K562 (cell line): ENCODE measurements around the gene CDC20. TPM values are rescaled to one million over a fixed set of nuclear protein-coding genes. Genes with fewer than 3 reads are reported as not detected.

Experiments used
- BACH1 ChIP-seq: fragments of 200-800 bp; sonication (Bioruptor generic); IDR thresholded peaks from 2 replicates; pipeline ENCODE4 v1.6.1; 2016; ENCODE audit warnings: missing genetic modification characterization, missing compliant biosample characterization
- CREB1 ChIP-seq, 2 experiments: sonication (generic) in 1 of 2; formaldehyde crosslinking in 1 of 2; IDR thresholded peaks; 2 replicates each; pipeline versions ENCODE4 v1.6.1 to v1.8.0; 2012 to 2022; ENCODE audit warnings: inconsistent platforms in 1 of 2, mild to moderate bottlenecking in 1 of 2, missing genetic modification reagents in 1 of 2, moderate library complexity in 1 of 2
- CREM ChIP-seq: IDR thresholded peaks from 2 replicates; pipeline ENCODE4 v1.6.1; 2014; ENCODE audit warnings: antibody characterized with exemption, low read depth
- DACH1 ChIP-seq: fragments of 450-650 bp; IDR thresholded peaks from 2 replicates; pipeline ENCODE4 v1.6.1; 2018; ENCODE audit not compliant: partially characterized antibody
- DPF2 ChIP-seq: fragments of 450-650 bp; IDR thresholded peaks from 2 replicates; pipeline ENCODE4 v1.6.1; 2016
- E2F4 ChIP-seq: sonication (generic); formaldehyde crosslinking; IDR thresholded peaks from 2 replicates; pipeline ENCODE4 v1.8.0; 2022; ENCODE audit warnings: mild to moderate bottlenecking, low read depth, missing genetic modification reagents
- MCM2 ChIP-seq: fragments of 450-650 bp; IDR thresholded peaks from 2 replicates; pipeline ENCODE4 v1.6.1; 2017; ENCODE audit warnings: low read depth, mild to moderate bottlenecking
- PHF8 ChIP-seq: fragments of 200-600 bp; sonication (generic); IDR thresholded peaks from 2 replicates; pipeline ENCODE4 v1.6.1; 2012; ENCODE audit warnings: mixed run types, mild to moderate bottlenecking, inconsistent platforms, low read length, moderate library complexity, borderline replicate concordance
- RB1 ChIP-seq: fragments of 450-650 bp; IDR thresholded peaks from 2 replicates; pipeline ENCODE4 v1.6.1; 2017; ENCODE audit warnings: low read depth, mild to moderate bottlenecking
- RCOR1 ChIP-seq, 2 experiments: IDR thresholded peaks; 2 replicates each; pipeline ENCODE4 v1.6.1; 2012; ENCODE audit warnings: low read depth in 2 of 2, low read length in 2 of 2, borderline replicate concordance in 1 of 2, improper control_type of control experiment in 1 of 2
- RHOXF2B ChIP-seq: fragments of 250-450 bp; sonication (Bioruptor Pico); conservative IDR thresholded peaks from 2 replicates; pipeline ENCODE4 v1.5.1; 2021
- SAP30 ChIP-seq: fragments of 200-600 bp; sonication (generic); IDR thresholded peaks from 2 replicates; pipeline ENCODE4 v1.6.1; 2012; ENCODE audit warnings: borderline replicate concordance, low read depth, mild to moderate bottlenecking, moderate library complexity, low read length, control low read depth, inconsistent platforms; ENCODE audit not compliant: insufficient read depth, poor library complexity, severe bottlenecking
- SMC3 ChIP-seq: conservative IDR thresholded peaks from 2 replicates; pipeline ENCODE4 v1.6.1; 2011; ENCODE audit warnings: low read depth, low read length, improper control_type of control experiment; ENCODE audit not compliant: insufficient read depth
- SOX6 ChIP-seq: fragments of 450-650 bp; IDR thresholded peaks from 2 replicates; pipeline ENCODE4 v1.6.1; 2014; ENCODE audit warnings: mild to moderate bottlenecking
- SRSF3 ChIP-seq: fragments of 200-400 bp; formaldehyde crosslinking; IDR thresholded peaks from 2 replicates; pipeline ENCODE4 v1.6.1; 2016; ENCODE audit warnings: mild to moderate bottlenecking, low read length, moderate library complexity; ENCODE audit not compliant: insufficient read depth
- TCF3 ChIP-seq: sonication (generic); formaldehyde crosslinking; IDR thresholded peaks from 2 replicates; pipeline ENCODE4 v1.4.0; 2020; ENCODE audit warnings: mild to moderate bottlenecking, missing genetic modification reagents
- U2AF1 ChIP-seq: fragments of 200-400 bp; formaldehyde crosslinking; optimal IDR thresholded peaks from 2 replicates; pipeline ENCODE3; 2017; ENCODE audit warnings: mild to moderate bottlenecking, low read depth, low read length, moderate library complexity
- ZNF124 ChIP-seq: sonication (generic); formaldehyde crosslinking; IDR thresholded peaks from 2 replicates; pipeline ENCODE4 v1.8.1; 2022; ENCODE audit warnings: missing genetic modification reagents
- ZNF140 ChIP-seq: fragments of 250-450 bp; sonication (Bioruptor Pico); IDR thresholded peaks from 2 replicates; pipeline ENCODE4 v1.8.0; 2021; ENCODE audit warnings: moderate library complexity, mild to moderate bottlenecking, inconsistent platforms
- ZNF518B ChIP-seq: fragments of 250-450 bp; sonication (Bioruptor Pico); IDR thresholded peaks from 2 replicates; pipeline ENCODE4 v1.5.0; 2021; ENCODE audit warnings: mild to moderate bottlenecking, moderate library complexity
- polyA plus RNA-seq, 8 experiments: library from polyadenylated mRNA; depleted of rRNA in 4 of 8; stranded (reverse) in 5 of 8; unstranded in 3 of 8; fragments of >200 nt; fragmentation: Nextera tagmentation in 2 of 8; fragmentation: Illumina TruSeq in 1 of 8; extraction: Ambion mirVana in 2 of 8; extraction: Trizol in 1 of 8; gene quantifications; 2 replicates each; pipeline versions ENCODE4 v1.2.1 to v1.2.3, GENCODE V29; 2011 to 2014; ENCODE audit warnings: inconsistent platforms in 1 of 8, missing spikeins in 1 of 8
- total RNA-seq, 7 experiments: library from RNA; depleted of rRNA in 6 of 7; stranded (reverse); fragments of >200 nt in 6 of 7; fragmentation: Illumina TruSeq in 2 of 7; extraction: Trizol in 2 of 7; gene quantifications; 2 replicates each; pipeline versions ENCODE4 v1.2.1 to v1.2.3, GENCODE V29; 2011 to 2021; ENCODE audit warnings: low replicate concordance in 1 of 7
- TF ChIP-seq, protein P1 (sequence below), 2 experiments: IDR thresholded peaks in 1 of 2; conservative IDR thresholded peaks in 1 of 2; 2 replicates each; pipeline ENCODE4 v1.6.1; 2016; ENCODE audit warnings: low read depth in 2 of 2, mild to moderate bottlenecking in 1 of 2, missing compliant biosample characterization in 1 of 2, missing genetic modification characterization in 1 of 2, moderate library complexity in 1 of 2
- TF ChIP-seq, protein P2 (sequence below): fragments of 250-450 bp; sonication (Bioruptor Pico); IDR thresholded peaks from 2 replicates; pipeline ENCODE4 v1.6.1; 2021; ENCODE audit warnings: mild to moderate bottlenecking

The CDC20 gene
- total and polyA plus RNA-seq, 9 of the 15 experiments (the other 6 are each of a cell fraction or from before 2014, with no cell fraction given): 45.2 to 224 (median 121) TPM

- no peak for TF ChIP-seq ZNF124 (CRISPR knock-in tag)
- 0 out of 2 replicates have a peak, but pooled peaks have one; percentile 11 for TF ChIP-seq DPF2
- no peak for TF ChIP-seq SAP30
- TF ChIP-seq DACH1: no peak
- TF ChIP-seq, protein P1, sequence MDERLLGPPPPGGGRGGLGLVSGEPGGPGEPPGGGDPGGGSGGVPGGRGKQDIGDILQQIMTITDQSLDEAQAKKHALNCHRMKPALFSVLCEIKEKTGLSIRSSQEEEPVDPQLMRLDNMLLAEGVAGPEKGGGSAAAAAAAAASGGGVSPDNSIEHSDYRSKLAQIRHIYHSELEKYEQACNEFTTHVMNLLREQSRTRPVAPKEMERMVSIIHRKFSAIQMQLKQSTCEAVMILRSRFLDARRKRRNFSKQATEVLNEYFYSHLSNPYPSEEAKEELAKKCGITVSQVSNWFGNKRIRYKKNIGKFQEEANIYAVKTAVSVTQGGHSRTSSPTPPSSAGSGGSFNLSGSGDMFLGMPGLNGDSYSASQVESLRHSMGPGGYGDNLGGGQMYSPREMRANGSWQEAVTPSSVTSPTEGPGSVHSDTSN (CRISPR knock-in tag; IDR thresholded peaks at IDR 0.05; ENCODE audit: low read depth): no peak
- TF ChIP-seq, protein P1 (tag; conservative IDR thresholded peaks at IDR 0.05; ENCODE audit: low read depth): no peak
- no peak for TF ChIP-seq SRSF3
- no peak for TF ChIP-seq U2AF1
- TF ChIP-seq, protein P2, sequence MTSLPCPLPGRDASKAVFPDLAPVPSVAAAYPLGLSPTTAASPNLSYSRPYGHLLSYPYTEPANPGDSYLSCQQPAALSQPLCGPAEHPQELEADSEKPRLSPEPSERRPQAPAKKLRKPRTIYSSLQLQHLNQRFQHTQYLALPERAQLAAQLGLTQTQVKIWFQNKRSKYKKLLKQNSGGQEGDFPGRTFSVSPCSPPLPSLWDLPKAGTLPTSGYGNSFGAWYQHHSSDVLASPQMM (CRISPR knock-in tag): no peak
- TF ChIP-seq TCF3 (CRISPR knock-in tag): peak; percentile 56
- TF ChIP-seq RB1: no peak
- no peak for TF ChIP-seq RCOR1 (IDR thresholded peaks at IDR 0.05; ENCODE audit: borderline replicate concordance in 1 of 2, low read depth in 2 of 2, low read length in 2 of 2)
- TF ChIP-seq RHOXF2B (CRISPR knock-in tag): no peak
- no peak for TF ChIP-seq E2F4 (CRISPR knock-in tag)
- no peak for TF ChIP-seq ZNF140 (CRISPR knock-in tag)
- TF ChIP-seq BACH1: no peak
- TF ChIP-seq SMC3: no peak
- TF ChIP-seq MCM2: no peak
- no peak for TF ChIP-seq PHF8
- TF ChIP-seq ZNF518B (CRISPR knock-in tag): no peak
- TF ChIP-seq CREM: no peak
- no peak for TF ChIP-seq SOX6
- TF ChIP-seq CREB1 (IDR thresholded peaks at IDR 0.05): no peak
- TF ChIP-seq CREB1 (CRISPR knock-in tag; IDR thresholded peaks at IDR 0.05): no peak
Observed at GRCh38 chr1:43360616-43361015, 1.8 kb downstream of the CDC20 start (continued).
